ENCODE data around the gene STRIT1. TPM values are rescaled to one million over a fixed set of nuclear protein-coding genes. Genes with fewer than 3 reads are reported as not detected.

The STRIT1 gene
- total RNA-seq, 3 donors from 2014 or later (not counting 1 experiment from before 2014, with no cell fraction given): not detected

GRCh38 chr3:155334914-155335723 lies 41.6 kb upstream of the STRIT1 start:
- Mint-ChIP-seq H3K27me3 (ENCODE audit: low read depth in 2 of 2) (no peaks in the 10 kb centered on the region), H3K9me3 (no peaks in the 10 kb centered on the region), H3K27ac (peak overlapping the region in 1 of 2 donors; percentile 7), H3K36me3 (no peaks in the 10 kb centered on the region), H3K4me1 (peaks cover 12 to 25% of the 10 kb centered on the region in 2 donors), H3K4me3 (no peak overlapping the region)
- Histone ChIP-seq H3K4me1 (ENCODE audit: control insufficient read depth, insufficient read depth, low read length) (peaks cover 12% of the 10 kb centered on the region), H3K27me3 (ENCODE audit: control insufficient read depth, insufficient read depth, low read length) (no peaks in the 10 kb centered on the region), H3K9me3 (ENCODE audit: control insufficient read depth, insufficient read depth, low read length) (no peaks in the 10 kb centered on the region), H3K4me3 (ENCODE audit: low read length) (no peak overlapping the region), H3K36me3 (ENCODE audit: control insufficient read depth, insufficient read depth, low read length) (no peaks in the 10 kb centered on the region), H3K27ac (ENCODE audit: low read length) (no peak overlapping the region)
- DNase-seq: peak in 1 of 2 donors; percentile 6
- 14% methylated on average over 4 of the region's 6 CpGs for WGBS (ENCODE audit: insufficient coverage)
- intact Hi-C loops (cut with micrococcal nuclease): no loop called here
- TF ChIP-seq CTCF (IDR thresholded peaks at IDR 0.05): no peak
- peak in 2 of 3 donors; percentile 78 to 83 for ATAC-seq

DNA sequence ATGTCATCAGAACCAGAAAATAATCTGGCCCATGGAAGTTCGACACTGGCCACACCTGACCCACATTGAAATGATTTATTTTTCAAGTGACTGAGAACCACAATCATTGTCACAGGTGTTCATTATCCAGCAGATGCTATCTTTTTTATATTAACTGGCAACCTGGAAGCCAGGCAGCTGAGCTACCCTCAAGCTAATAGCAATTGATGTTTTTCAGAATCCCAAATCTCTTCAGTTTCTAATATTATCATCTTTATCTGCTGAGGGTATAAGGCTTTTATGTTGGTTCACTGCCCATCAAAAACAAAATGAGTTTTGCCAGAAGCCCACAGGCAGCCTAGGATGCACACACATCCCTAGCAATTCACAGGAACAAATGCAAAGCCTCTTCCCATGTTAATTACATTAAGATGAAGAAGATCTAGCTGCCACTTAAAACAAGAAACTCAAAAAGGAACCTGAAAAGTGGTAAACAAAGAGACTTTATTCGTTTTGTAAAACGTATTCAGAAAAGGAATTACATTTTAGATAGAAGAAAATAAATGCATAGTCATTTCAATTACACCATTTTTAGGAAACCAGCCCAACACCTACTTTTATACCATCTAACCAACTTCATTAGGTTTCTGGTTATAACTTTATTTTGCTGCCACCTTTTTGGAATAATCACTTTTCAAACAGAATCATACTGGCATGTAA lies 40.9 kb upstream of the STRIT1 start:
- no peaks in the 10 kb centered on the region for H3K27me3 Mint-ChIP-seq (ENCODE audit: low read depth in 2 of 2)
- no peaks in the 10 kb centered on the region for H3K27me3 ChIP-seq (ENCODE audit: control insufficient read depth, insufficient read depth, low read length)
- no peaks in the 10 kb centered on the region for H3K9me3 ChIP-seq (ENCODE audit: control insufficient read depth, insufficient read depth, low read length)
- H3K4me3 ChIP-seq (ENCODE audit: low read length): no peak overlapping the region
- TF ChIP-seq CTCF (IDR thresholded peaks at IDR 0.05): no peak
- no peaks in the 10 kb centered on the region for H3K36me3 ChIP-seq (ENCODE audit: control insufficient read depth, insufficient read depth, low read length)
- no peaks in the 10 kb centered on the region for H3K36me3 Mint-ChIP-seq
- H3K4me1 ChIP-seq (ENCODE audit: control insufficient read depth, insufficient read depth, low read length): peaks cover 12% of the 10 kb centered on the region
- 45% methylated on average over 2 of the region's 3 CpGs for WGBS (ENCODE audit: insufficient coverage)
- no peak for ATAC-seq
- peak overlapping the region in 1 of 2 donors; percentile 7 for H3K27ac Mint-ChIP-seq
- H3K27ac ChIP-seq (ENCODE audit: low read length): no peak overlapping the region
- no peak overlapping the region for H3K4me3 Mint-ChIP-seq
- H3K4me1 Mint-ChIP-seq: peaks cover 12 to 25% of the 10 kb centered on the region in 2 donors
- H3K9me3 Mint-ChIP-seq: no peaks in the 10 kb centered on the region
- no peak for DNase-seq
- intact Hi-C loops (cut with micrococcal nuclease): no loop called here

GRCh38 chr3:155332716-155333115 lies 39.2 kb upstream of the STRIT1 start:
- no peaks in the 10 kb centered on the region for H3K9me3 ChIP-seq (ENCODE audit: control insufficient read depth, insufficient read depth, low read length)
- WGBS (ENCODE audit: insufficient coverage): 71% methylated on average over 4 of the region's 4 CpGs
- TF ChIP-seq CTCF (IDR thresholded peaks at IDR 0.05): no peak
- Mint-ChIP-seq H3K4me3 (no peak overlapping the region), H3K27me3 (ENCODE audit: low read depth in 2 of 2) (no peaks in the 10 kb centered on the region), H3K36me3 (no peaks in the 10 kb centered on the region), H3K27ac (no peak overlapping the region), H3K4me1 (peaks cover 12 to 20% of the 10 kb centered on the region in 2 donors), H3K9me3 (no peaks in the 10 kb centered on the region)
- H3K4me3 ChIP-seq (ENCODE audit: low read length): no peak overlapping the region
- no peaks in the 10 kb centered on the region for H3K27me3 ChIP-seq (ENCODE audit: control insufficient read depth, insufficient read depth, low read length)
- H3K27ac ChIP-seq (ENCODE audit: low read length): no peak overlapping the region
- H3K36me3 ChIP-seq (ENCODE audit: control insufficient read depth, insufficient read depth, low read length): no peaks in the 10 kb centered on the region
- ATAC-seq: no peak
- intact Hi-C loops (cut with micrococcal nuclease): no loop called here
- DNase-seq: no peak
- peaks cover 10% of the 10 kb centered on the region for H3K4me1 ChIP-seq (ENCODE audit: control insufficient read depth, insufficient read depth, low read length)
